Body of pancreas (tissue), 4 donors: ENCODE results near the gene NBL1.

Experiments
- POLR2A ChIP-seq, 3 donors: fragments of 450-650 bp; IDR thresholded peaks; one replicate each; pipeline ENCODE4 v1.6.1; 2016; ENCODE audit warnings: antibody characterized with exemption in 3 of 3, mild to moderate bottlenecking in 2 of 3
- TF ChIP-seq, protein P1 (sequence below), 7 experiments: fragments of 450-650 bp in 4 of 7; fragments of 200-600 bp in 3 of 7; sonication (generic) in 3 of 7; IDR thresholded peaks; one replicate each; pipeline ENCODE4 v1.5.1; 2016 to 2019; ENCODE audit warnings: antibody characterized with exemption in 7 of 7

DNA sequence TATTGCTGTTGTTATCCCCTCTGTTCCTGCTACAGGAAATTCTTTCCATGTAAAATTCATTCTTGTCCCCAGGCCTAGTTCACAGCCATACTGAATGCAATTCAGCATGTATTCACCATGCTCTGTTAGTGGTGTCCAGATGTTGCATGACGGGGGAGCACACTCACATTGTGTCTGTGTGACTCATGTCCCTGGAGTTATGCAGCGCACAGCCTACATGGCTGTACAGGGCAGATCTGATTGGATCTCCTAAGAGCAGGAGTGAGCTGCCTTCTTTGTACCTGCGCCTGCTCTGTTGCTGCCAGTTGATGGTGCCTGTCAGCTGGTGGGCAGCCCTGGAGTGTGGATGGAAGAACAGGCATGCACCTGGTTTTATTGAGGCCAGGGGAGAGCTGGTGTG lies 38.1 kb downstream of the NBL1 start:
- no peak for TF ChIP-seq POLR2A (IDR thresholded peaks at IDR 0.05)
- TF ChIP-seq, protein P1, sequence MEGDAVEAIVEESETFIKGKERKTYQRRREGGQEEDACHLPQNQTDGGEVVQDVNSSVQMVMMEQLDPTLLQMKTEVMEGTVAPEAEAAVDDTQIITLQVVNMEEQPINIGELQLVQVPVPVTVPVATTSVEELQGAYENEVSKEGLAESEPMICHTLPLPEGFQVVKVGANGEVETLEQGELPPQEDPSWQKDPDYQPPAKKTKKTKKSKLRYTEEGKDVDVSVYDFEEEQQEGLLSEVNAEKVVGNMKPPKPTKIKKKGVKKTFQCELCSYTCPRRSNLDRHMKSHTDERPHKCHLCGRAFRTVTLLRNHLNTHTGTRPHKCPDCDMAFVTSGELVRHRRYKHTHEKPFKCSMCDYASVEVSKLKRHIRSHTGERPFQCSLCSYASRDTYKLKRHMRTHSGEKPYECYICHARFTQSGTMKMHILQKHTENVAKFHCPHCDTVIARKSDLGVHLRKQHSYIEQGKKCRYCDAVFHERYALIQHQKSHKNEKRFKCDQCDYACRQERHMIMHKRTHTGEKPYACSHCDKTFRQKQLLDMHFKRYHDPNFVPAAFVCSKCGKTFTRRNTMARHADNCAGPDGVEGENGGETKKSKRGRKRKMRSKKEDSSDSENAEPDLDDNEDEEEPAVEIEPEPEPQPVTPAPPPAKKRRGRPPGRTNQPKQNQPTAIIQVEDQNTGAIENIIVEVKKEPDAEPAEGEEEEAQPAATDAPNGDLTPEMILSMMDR (IDR thresholded peaks at IDR 0.05) = no peak
